ENCODE data around the gene TOR1AIP1.

- TF ChIP-seq CTCF (conservative IDR thresholded peaks at IDR 0.05; ENCODE audit: low read depth, low read length) = no peak
- no peak for TF ChIP-seq EZH2 (IDR thresholded peaks at IDR 0.05; ENCODE audit: borderline replicate concordance, low read depth, low read length, poor library complexity, severe bottlenecking)
Observed at GRCh38 chr1:179937668-179938254, 55.7 kb downstream of the TOR1AIP1 start.
